K562 (cell line): ENCODE measurements around the gene KCND3.

ENCODE experiments used
- RBM34 ChIP-seq: fragments of 200-400 bp; formaldehyde crosslinking; IDR thresholded peaks from 2 replicates; pipeline ENCODE4 v1.6.1; 2018; ENCODE audit warnings: low read length, borderline replicate concordance; ENCODE audit not compliant: insufficient read depth
- STAT6 ChIP-seq: sonication (generic); formaldehyde crosslinking; IDR thresholded peaks from 2 replicates; pipeline ENCODE4 v1.8.1; 2023; ENCODE audit warnings: mild to moderate bottlenecking, missing genetic modification reagents
- ZC3H11A ChIP-seq: IDR thresholded peaks from 2 replicates; pipeline ENCODE4 v1.6.1; 2012; ENCODE audit warnings: low read depth, low read length, improper control_type of control experiment

- no peak for TF ChIP-seq STAT6 (CRISPR knock-in tag)
- no peak for TF ChIP-seq ZC3H11A
- no peak for TF ChIP-seq RBM34
Observed at GRCh38 chr1:111749628-111750027, 239.8 kb downstream of the KCND3 start.
